ENCODE measurements around the gene CDV3.

GRCh38 chr3:133599280-133599679 is 25.8 kb downstream of the CDV3 start:
- TF ChIP-seq POLR2A (IDR thresholded peaks at IDR 0.05; ENCODE audit: low read depth, low read length) (no peak), TAF1 (IDR thresholded peaks at IDR 0.05; ENCODE audit: borderline replicate concordance, low read depth, low read length) (no peak)

Measured in GM12892 (cell line).